HepG2 (cell line): Measurements from ENCODE around the gene DYDC2. TPM values are rescaled to one million over a fixed set of nuclear protein-coding genes. Genes with fewer than 3 reads are reported as not detected.

Source experiments
- FOXM1 ChIP-seq: sonication (generic); formaldehyde crosslinking; IDR thresholded peaks from 2 replicates; pipeline ENCODE4 v1.5.0; 2020; ENCODE audit warnings: missing genetic modification reagents
- GABPB1 ChIP-seq: IDR thresholded peaks from 2 replicates; pipeline ENCODE4 v1.6.1; 2016; ENCODE audit warnings: mild to moderate bottlenecking, missing genetic modification reagents, moderate library complexity, missing compliant biosample characterization
- HMG20A ChIP-seq: IDR thresholded peaks from 2 replicates; pipeline ENCODE4 v1.6.1; 2016; ENCODE audit warnings: borderline replicate concordance
- KAT8 ChIP-seq: IDR thresholded peaks from 2 replicates; pipeline ENCODE4 v1.6.1; 2016; ENCODE audit warnings: missing genetic modification reagents, missing compliant biosample characterization
- MTF1 ChIP-seq: sonication (generic); formaldehyde crosslinking; IDR thresholded peaks from 2 replicates; pipeline ENCODE4 v1.5.0; 2020; ENCODE audit warnings: missing genetic modification reagents
- NKX3-1 ChIP-seq: sonication (generic); formaldehyde crosslinking; IDR thresholded peaks from 2 replicates; pipeline ENCODE4 v1.5.0; 2020; ENCODE audit warnings: missing genetic modification reagents
- POGZ ChIP-seq: sonication (generic); formaldehyde crosslinking; IDR thresholded peaks from 2 replicates; pipeline ENCODE4 v1.4.0; 2020; ENCODE audit warnings: mild to moderate bottlenecking, missing genetic modification reagents
- PPARG ChIP-seq: conservative IDR thresholded peaks from 2 replicates; pipeline ENCODE4 v1.6.1; 2016; ENCODE audit warnings: missing biosample characterization, missing genetic modification reagents
- SNAI1 ChIP-seq: sonication (generic); formaldehyde crosslinking; IDR thresholded peaks from 2 replicates; pipeline ENCODE4 v1.5.0; 2020; ENCODE audit warnings: mild to moderate bottlenecking, missing genetic modification reagents, borderline replicate concordance
- TCF7L2 ChIP-seq: IDR thresholded peaks from 2 replicates; pipeline ENCODE4 v1.6.1; 2011; ENCODE audit warnings: mild to moderate bottlenecking, low read depth, low read length, moderate library complexity
- U2AF1 ChIP-seq: fragments of 200-400 bp; formaldehyde crosslinking; optimal IDR thresholded peaks from 2 replicates; pipeline ENCODE3; 2017; ENCODE audit warnings: mild to moderate bottlenecking, low read depth, low read length
- ZC3H4 ChIP-seq: sonication (generic); formaldehyde crosslinking; IDR thresholded peaks from 2 replicates; pipeline ENCODE4 v1.4.0; 2020; ENCODE audit warnings: missing genetic modification reagents, borderline replicate concordance
- ZFP36 ChIP-seq: fragments of 150-350 bp; IDR thresholded peaks from 2 replicates; pipeline ENCODE4 v1.6.1; 2018; ENCODE audit warnings: borderline replicate concordance, low read length, low read depth; ENCODE audit not compliant: partially characterized antibody
- ZFP37 ChIP-seq: sonication (generic); formaldehyde crosslinking; IDR thresholded peaks from 2 replicates; pipeline ENCODE4 v1.4.0; 2020; ENCODE audit warnings: missing genetic modification reagents, borderline replicate concordance
- ZIK1 ChIP-seq: sonication (generic); formaldehyde crosslinking; IDR thresholded peaks from 2 replicates; pipeline ENCODE4 v1.5.0; 2020; ENCODE audit warnings: mild to moderate bottlenecking, low read depth, missing genetic modification reagents, borderline replicate concordance
- ZNF629 ChIP-seq: sonication (generic); formaldehyde crosslinking; conservative IDR thresholded peaks from 2 replicates; pipeline ENCODE4 v1.5.0; 2020; ENCODE audit warnings: missing genetic modification reagents
- ZSCAN22 ChIP-seq: sonication (generic); formaldehyde crosslinking; IDR thresholded peaks from 2 replicates; pipeline ENCODE4 v1.4.0; 2020; ENCODE audit warnings: mild to moderate bottlenecking, missing genetic modification reagents
- polyA plus RNA-seq, 8 experiments: library from polyadenylated mRNA; depleted of rRNA in 3 of 8; stranded (reverse) in 7 of 8; unstranded in 1 of 8; fragments of >200 nt; fragmentation: Illumina TruSeq in 4 of 8; extraction: Trizol in 4 of 8; gene quantifications; 2 replicates each; pipeline versions ENCODE4 v1.2.1 to v1.2.3, GENCODE V29; 2011 to 2016; ENCODE audit warnings: low read depth in 4 of 8, missing spikeins in 1 of 8, mixed read lengths in 1 of 8; ENCODE audit not compliant: insufficient read depth in 1 of 8
- total RNA-seq, 5 experiments: library from RNA; depleted of rRNA; stranded (reverse); fragments of >200 nt; fragmentation: Illumina TruSeq; extraction: Trizol; gene quantifications; 2 replicates each; pipeline ENCODE4 v1.2.3, GENCODE V29; 2016; ENCODE audit warnings: low read depth in 1 of 5
- TF ChIP-seq, protein P1 (sequence below): sonication (generic); formaldehyde crosslinking; IDR thresholded peaks from 2 replicates; pipeline ENCODE4 v1.4.0; 2020; ENCODE audit warnings: missing genetic modification reagents, borderline replicate concordance
- TF ChIP-seq, protein P2 (sequence below): sonication (generic); formaldehyde crosslinking; IDR thresholded peaks from 2 replicates; pipeline ENCODE4 v1.5.0; 2020; ENCODE audit warnings: missing genetic modification reagents, mild to moderate bottlenecking, borderline replicate concordance
- TF ChIP-seq, protein P3 (sequence below): sonication (generic); formaldehyde crosslinking; IDR thresholded peaks from 2 replicates; pipeline ENCODE4 v1.4.0; 2020; ENCODE audit warnings: missing genetic modification reagents
- TF ChIP-seq, protein P4 (sequence below): sonication (generic); formaldehyde crosslinking; IDR thresholded peaks from 2 replicates; pipeline ENCODE4 v1.4.0; 2020; ENCODE audit warnings: mild to moderate bottlenecking, missing genetic modification reagents

The DYDC2 gene
- total and polyA plus RNA-seq, 2 of the 13 experiments (the other 11 are each of a cell fraction or from before 2014, with no cell fraction given), result 0.98 to 2.3 TPM

DNA sequence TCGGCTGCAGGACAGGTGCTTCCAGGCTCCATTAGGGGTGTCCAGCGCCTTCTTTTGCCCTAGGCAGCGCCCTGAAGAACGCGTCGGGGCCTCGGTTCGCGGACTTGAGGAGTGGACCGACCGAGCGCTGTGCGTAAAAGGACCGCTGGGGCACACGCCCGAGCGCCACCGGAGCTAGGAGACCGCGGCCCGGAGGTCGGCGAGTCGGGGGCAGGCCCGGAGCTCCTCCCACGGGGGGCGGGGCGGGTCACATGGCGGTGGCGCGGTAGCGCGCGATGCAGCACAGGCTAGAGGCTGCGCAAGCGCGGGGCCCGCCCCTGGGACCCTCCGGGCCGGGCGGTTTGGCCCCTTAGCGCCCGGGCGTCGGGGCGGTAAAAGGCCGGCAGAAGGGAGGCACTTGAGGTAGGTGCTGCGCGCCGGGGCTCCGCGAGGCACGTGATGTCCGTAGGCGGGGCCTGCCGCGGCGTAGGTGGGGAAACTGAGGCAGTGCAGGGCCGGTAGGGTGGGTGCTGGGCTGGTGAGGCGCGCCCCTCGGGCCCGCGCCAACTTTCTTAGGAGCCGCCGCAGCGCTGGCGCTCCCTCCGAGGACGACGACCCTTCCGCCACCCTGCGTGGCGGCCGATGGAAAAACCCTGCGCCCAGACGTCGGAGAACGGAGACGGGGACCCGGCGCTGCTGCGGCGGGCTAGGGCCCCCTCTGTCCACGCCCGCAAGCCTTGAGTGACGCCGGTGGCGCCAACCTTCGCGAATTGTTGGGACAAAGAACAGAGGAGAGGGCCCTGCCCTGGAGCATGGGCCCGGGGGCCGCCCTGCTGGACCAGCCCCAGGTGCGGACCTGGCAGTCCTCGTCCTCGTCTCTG, 51.9 kb downstream of the DYDC2 start, which contains the start of gene PRXL2A (continued):
- TF ChIP-seq, protein P1, sequence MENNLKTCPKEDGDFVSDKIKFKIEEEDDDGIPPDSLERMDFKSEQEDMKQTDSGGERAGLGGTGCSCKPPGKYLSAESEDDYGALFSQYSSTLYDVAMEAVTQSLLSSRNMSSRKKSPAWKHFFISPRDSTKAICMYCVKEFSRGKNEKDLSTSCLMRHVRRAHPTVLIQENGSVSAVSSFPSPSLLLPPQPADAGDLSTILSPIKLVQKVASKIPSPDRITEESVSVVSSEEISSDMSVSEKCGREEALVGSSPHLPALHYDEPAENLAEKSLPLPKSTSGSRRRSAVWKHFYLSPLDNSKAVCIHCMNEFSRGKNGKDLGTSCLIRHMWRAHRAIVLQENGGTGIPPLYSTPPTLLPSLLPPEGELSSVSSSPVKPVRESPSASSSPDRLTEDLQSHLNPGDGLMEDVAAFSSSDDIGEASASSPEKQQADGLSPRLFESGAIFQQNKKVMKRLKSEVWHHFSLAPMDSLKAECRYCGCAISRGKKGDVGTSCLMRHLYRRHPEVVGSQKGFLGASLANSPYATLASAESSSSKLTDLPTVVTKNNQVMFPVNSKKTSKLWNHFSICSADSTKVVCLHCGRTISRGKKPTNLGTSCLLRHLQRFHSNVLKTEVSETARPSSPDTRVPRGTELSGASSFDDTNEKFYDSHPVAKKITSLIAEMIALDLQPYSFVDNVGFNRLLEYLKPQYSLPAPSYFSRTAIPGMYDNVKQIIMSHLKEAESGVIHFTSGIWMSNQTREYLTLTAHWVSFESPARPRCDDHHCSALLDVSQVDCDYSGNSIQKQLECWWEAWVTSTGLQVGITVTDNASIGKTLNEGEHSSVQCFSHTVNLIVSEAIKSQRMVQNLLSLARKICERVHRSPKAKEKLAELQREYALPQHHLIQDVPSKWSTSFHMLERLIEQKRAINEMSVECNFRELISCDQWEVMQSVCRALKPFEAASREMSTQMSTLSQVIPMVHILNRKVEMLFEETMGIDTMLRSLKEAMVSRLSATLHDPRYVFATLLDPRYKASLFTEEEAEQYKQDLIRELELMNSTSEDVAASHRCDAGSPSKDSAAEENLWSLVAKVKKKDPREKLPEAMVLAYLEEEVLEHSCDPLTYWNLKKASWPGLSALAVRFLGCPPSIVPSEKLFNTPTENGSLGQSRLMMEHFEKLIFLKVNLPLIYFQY (CRISPR knock-in tag), result peak; percentile 84; the same call in 1 of the 2 replicates
- peak; percentile 64; the same call in 1 of the 2 replicates for TF ChIP-seq GABPB1 (CRISPR knock-in tag)
- TF ChIP-seq, protein P2, sequence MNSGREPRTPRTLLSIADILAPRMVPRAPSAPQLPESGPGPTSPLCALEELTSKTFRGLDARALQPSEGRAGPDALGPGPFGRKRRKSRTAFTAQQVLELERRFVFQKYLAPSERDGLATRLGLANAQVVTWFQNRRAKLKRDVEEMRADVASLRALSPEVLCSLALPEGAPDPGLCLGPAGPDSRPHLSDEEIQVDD (CRISPR knock-in tag), result 0 out of 2 replicates have a peak, but pooled peaks have one; percentile 5
- TF ChIP-seq NKX3-1 (CRISPR knock-in tag), result no peak; the same call in 1 of the 2 replicates
- TF ChIP-seq FOXM1, result no peak
- no peak for TF ChIP-seq HMG20A
- TF ChIP-seq POGZ (CRISPR knock-in tag), result peak; percentile 65
- peak; percentile 23; the same call in 1 of the 2 replicates for TF ChIP-seq MTF1 (CRISPR knock-in tag)
- TF ChIP-seq ZFP36, result no peak
- 0 out of 2 replicates have a peak, but pooled peaks have one; percentile 42 for TF ChIP-seq ZSCAN22 (CRISPR knock-in tag)
- TF ChIP-seq ZIK1, result no peak; the same call in 1 of the 2 replicates
- TF ChIP-seq TCF7L2, result no peak
- TF ChIP-seq, protein P3, sequence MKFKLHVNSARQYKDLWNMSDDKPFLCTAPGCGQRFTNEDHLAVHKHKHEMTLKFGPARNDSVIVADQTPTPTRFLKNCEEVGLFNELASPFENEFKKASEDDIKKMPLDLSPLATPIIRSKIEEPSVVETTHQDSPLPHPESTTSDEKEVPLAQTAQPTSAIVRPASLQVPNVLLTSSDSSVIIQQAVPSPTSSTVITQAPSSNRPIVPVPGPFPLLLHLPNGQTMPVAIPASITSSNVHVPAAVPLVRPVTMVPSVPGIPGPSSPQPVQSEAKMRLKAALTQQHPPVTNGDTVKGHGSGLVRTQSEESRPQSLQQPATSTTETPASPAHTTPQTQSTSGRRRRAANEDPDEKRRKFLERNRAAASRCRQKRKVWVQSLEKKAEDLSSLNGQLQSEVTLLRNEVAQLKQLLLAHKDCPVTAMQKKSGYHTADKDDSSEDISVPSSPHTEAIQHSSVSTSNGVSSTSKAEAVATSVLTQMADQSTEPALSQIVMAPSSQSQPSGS (CRISPR knock-in tag), result no peak; the same call in 1 of the 2 replicates
- no peak; the same call in 1 of the 2 replicates for TF ChIP-seq ZNF629 (CRISPR knock-in tag)
- TF ChIP-seq, protein P4, sequence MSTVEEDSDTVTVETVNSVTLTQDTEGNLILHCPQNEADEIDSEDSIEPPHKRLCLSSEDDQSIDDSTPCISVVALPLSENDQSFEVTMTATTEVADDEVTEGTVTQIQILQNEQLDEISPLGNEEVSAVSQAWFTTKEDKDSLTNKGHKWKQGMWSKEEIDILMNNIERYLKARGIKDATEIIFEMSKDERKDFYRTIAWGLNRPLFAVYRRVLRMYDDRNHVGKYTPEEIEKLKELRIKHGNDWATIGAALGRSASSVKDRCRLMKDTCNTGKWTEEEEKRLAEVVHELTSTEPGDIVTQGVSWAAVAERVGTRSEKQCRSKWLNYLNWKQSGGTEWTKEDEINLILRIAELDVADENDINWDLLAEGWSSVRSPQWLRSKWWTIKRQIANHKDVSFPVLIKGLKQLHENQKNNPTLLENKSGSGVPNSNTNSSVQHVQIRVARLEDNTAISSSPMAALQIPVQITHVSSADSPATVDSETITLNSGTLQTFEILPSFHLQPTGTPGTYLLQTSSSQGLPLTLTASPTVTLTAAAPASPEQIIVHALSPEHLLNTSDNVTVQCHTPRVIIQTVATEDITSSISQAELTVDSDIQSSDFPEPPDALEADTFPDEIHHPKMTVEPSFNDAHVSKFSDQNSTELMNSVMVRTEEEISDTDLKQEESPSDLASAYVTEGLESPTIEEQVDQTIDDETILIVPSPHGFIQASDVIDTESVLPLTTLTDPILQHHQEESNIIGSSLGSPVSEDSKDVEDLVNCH (CRISPR knock-in tag), result 0 out of 2 replicates have a peak, but pooled peaks have one; percentile 5
- TF ChIP-seq KAT8 (CRISPR knock-in tag), result peak; percentile 47; the same call in 1 of the 2 replicates
- 0 out of 2 replicates have a peak, but pooled peaks have one; percentile 45 for TF ChIP-seq ZFP37
- no peak for TF ChIP-seq U2AF1
- no peak for TF ChIP-seq ZC3H4 (CRISPR knock-in tag)
- TF ChIP-seq SNAI1, result peak; percentile 70; the same call in 1 of the 2 replicates
- TF ChIP-seq PPARG (CRISPR knock-in tag), result no peak
